GM18498 (cell line): ENCODE results near the gene FER.

Source experiments
- ATAC-seq: cut with Tn5 transposase; IDR thresholded peaks from one replicate; pipeline ENCODE4 v1.9.1; 2021; ENCODE audit warnings: mild to moderate bottlenecking, moderate library complexity; ENCODE audit not compliant: unreplicated experiment

FER gene

DNA sequence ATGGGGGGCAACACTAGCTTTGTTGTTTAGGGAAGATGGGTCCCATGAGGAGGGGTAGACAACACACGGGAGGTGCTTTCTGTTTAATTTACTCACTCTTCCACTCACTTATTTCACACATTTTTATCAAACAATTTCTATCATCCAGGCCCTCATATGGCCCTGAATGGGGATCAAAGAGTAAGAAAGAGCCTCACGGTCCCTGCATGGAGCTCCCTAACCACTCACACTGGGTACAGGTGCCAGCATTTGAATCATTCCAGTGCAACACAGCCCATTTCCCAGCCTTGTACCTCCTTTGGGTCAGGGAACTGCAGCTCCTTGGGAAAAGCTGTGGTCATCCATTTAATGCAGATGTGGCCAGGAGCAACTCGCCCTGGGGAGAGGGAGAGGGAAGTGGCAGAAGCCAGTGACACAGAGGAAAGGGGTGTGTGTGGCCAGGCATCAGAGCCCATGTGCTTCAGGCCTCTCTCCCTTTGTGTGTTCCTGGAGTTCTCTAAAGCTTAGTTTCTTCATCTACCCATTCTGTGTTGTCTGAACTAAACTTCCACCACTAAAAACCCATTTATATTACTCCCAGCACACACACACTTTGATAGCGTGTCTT, 476.7 kb downstream of the FER start:
- no peak for ATAC-seq

DNA sequence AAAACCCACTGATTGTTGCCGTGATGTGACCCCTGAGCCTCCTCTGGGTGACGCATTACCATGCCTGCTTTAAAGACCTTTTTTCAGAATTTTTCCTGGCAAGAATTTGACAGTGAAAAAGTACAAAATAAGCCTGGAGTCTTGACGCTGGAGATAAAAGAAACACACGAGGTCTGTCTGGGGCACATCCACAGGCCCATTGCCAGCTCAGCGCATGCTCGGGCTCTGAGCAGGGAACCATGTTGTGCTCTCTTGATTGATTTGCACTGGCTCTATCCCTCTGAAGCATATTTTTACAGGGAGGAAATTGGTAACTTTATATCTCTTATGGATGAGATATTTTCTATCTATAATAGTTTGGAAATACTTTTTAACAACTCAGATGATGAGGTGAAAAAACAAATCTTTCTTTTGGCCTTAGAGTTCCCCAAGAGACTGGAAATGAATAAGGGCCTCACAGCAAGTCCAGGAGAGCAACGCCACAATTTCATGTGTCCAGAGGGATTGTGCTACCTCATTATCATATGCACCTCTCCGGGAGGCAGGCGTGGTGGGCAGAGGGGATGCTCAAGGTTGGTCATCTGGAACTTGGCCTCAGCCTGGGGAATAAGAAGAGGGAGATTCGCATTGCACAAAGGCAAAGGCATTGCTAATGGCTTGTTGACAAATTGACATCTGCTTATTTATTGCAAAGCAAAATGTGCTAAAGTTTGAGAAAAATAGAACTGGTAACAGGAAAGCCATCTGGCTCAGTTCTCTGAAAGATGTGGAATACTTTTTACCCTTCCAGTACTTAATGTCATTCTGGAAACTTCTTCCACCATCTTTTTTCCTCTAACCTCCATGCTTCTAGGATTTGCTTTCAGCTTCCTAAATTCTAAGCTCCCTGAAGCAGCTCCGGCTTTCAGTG, 478.3 kb downstream of the FER start:
- no peak for ATAC-seq

DNA sequence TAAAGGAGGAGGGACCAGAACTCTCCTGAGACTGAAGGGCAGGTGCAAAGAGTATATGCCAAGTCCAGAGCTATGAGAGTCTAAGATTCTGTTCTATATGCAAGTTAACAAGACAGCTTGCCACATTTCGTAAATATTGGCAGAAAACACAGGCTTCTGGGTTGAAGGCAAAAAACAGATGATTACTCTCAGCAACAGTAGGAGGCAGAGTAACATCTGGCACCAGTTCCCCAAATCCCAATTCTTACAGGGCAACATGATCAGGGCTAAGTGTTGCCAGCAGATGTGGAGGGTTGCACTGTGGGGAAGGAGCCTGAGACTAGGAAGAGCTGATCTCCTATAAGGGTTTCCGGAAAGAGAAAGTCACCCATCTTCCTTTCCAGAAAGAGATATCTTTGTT, 482.7 kb downstream of the FER start:
- no peak for ATAC-seq

DNA sequence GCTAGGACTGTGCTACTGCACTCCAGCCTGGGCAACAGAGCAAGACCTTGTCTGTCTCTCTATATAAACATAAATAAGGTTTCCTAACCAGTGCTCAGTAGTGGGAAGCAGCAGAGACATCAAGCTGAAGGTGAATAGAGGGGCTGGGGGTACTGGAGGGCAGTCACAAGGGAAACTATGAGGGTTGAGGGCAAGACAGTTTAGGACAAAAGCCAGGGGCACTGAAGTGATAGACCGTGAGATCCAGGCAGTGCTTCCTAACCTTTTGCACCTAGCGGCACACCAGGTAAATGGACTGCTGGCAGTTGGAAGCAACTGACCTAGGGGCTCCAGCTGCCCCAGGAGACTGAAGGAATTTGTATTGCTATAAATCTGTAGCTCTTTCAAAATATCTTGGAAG, 483.6 kb downstream of the FER start:
- no peak for ATAC-seq

DNA sequence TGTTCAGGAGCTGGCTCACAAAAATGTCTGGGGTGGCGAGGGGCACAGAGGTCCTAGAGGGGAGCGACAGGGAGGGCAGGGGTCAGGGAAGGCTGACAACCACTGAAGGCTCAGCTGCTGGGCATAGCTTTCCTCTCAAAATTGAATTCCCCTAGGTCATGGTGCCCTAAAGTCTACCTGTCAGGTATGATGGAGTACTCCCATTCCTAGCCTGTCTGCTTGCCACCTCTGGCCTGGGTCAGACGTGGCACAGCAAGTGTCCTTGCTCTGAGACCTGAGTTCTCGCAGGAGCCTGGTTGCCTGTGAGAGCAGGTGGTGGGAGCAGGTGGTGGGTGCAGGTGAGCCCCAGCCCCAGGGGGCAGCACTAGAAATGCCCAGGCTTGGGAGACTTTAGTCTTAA, 486.7 kb downstream of the FER start:
- ATAC-seq, result no peak

DNA sequence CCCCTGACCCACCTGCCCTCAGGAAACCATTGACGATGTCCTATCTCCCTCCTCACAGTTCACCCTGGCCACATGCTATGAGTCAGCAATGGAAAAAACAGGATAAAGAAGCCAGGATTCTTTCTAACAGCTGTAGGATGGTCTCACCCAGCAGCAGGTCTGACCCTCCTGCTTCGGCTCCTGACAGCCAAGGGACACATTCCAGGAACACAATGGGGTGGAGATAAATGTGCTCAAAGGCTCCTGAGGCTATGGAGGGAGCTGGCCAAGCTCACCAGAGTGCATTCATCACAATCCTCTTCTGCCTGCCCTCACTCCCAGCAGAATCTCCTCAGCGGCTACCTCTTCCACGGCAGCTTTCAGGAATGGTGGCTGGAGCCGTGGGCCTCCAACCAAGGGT, 491.8 kb downstream of the FER start:
- no peak for ATAC-seq

DNA sequence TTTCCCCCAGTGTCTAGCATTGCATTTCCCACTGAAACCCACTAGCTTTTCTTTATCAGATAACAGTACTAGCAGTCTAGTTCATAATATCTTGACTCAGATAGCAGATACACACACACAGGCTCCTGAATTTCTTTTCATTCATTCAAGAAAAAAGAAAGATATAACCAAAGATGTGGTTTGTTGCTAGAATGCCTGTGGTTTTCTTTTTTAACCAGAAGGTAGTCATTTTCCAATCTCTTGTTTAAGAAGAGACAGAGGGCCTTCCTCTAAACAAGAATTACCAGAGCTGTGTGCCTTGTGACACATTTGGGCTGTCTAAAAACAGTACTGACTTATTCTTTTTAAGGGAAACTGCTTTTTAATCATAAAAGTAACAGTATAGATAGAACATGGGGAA, 494.8 kb downstream of the FER start:
- ATAC-seq, result no peak

DNA sequence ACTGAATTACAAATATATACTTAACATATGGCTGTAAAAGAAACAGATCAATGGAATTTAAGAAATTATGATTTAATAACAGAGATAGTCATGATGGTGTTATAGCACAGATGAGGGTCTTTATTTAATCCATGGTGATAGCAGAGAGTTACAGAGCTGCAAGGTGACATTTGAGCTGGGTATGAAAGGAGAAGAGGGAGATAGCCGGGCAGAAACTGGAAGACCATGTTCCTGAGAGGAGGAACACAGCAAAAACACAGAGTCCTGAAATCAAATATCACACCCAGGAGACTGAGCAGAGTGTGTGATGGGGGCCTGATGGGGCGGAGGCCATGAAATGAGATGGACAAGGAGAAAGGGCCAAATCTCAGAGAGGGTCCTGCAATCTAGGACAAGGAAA, 498.7 kb downstream of the FER start:
- ATAC-seq, result no peak
